ENCODE results near the gene RAB3A.
"Not testable (repeated sequence)": the region's sequence is repeated elsewhere in the genome, so short reads cannot be mapped to it uniquely, and the experiment has no call there.

Gene RAB3A

DNA sequence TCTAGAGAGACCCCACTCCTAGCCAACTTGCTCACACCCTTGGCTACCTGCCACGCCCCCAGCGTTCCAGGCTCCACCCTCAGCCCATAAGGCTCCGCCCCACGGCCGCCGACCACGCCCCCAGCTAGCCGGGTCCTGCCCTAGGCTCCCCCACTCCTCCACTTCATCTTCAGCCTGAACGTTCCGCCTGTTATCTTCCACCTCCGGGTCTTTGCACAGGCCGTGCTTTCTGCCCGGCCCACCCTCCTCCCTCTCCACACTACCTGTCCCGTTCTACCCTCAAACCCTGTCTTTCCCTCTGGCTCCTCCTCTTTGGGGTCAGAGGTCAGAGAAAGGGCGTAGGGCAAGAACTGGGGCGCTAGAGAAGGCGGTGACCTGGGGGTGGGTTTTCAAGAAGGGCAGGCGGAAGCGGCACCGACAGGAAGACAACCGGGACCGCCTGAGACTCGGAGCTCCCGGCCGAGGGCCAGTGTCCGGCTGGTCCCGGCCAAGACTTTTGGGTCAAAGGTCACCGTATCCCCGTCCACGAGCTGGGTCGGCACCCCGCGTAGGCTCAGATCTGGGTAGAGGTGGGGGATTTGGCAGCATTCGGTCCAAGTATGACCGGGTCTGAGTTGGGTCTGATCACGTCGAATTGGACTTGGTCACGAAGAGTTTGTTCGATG is 20.1 kb upstream of the RAB3A start:
- no peak for DNase-seq

DNA sequence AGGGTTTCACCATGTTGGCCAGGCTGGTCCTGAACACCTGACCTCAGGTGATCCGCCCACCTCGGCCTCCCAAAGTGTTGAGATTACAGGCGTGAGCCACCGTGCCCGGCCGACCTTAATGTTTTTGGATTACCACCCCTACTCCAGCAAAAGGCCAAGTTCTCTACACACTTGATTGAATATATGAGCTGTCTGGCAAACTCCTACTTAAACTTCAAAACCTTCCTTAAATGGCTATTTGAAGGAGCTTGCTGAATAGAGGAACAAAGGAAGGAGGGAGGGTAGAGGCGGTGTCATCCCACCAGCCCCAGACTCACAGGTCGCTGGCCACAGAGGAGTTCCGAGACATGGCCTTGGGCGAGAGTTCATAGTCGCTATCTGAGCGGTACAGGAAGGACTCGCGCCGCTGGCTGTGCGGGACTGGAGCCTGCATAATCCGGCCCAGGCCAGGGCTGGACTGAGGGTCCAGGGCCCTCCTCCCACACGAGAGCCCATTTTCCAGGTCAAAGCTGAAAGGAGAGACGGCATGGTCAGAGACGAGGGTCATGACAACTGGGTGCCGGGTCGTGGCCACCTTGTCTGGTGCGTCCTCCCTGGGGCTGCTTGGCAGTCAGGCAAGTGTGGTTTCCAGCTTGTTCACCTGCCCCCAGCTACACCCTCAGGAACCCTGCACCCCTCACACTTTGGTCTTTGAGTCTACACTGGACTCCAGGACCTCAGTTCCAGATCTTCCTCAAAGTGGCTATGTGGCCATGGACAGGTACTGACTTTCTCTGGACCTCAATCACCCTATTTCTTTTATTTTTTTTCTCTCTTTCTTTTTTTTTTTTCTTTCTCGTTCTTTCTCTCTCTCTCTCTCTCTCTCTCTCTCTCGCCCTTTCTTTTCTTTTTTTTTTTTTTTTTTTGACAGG is 18.2 kb upstream of the RAB3A start:
- no peak for DNase-seq

DNA sequence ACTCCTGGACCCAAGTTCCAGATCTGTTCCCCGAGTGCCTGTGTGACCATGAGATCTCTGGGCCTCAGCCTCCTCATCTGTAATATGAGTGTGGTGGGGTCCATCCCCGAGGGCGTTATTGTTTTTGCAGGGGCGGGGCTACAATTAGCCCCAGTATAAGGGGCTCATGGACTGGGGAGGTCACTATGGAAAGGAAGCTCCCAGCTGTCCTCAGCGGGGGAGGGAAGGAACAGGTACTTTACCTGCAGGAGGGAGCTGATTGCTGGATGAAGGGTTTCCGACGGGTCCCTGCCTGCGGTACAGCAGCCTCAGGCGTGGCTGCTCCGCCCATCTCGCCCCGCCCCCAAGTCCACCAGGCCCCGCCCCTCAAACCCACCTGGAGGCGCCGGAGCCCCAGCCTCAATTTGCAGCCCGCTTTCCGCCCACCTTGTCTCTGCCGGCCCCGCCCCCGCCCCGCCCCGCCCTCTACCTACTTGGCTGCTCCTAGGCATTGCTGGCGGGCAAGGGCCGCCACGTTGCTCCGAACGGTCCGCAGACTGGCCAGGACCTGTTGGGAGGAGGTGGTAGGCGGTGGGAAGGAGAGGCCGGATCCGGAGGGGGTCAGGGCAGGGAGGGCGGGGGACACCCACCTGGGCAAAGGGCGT is 16.9 kb upstream of the RAB3A start:
- peak; percentile 14 for DNase-seq

DNA sequence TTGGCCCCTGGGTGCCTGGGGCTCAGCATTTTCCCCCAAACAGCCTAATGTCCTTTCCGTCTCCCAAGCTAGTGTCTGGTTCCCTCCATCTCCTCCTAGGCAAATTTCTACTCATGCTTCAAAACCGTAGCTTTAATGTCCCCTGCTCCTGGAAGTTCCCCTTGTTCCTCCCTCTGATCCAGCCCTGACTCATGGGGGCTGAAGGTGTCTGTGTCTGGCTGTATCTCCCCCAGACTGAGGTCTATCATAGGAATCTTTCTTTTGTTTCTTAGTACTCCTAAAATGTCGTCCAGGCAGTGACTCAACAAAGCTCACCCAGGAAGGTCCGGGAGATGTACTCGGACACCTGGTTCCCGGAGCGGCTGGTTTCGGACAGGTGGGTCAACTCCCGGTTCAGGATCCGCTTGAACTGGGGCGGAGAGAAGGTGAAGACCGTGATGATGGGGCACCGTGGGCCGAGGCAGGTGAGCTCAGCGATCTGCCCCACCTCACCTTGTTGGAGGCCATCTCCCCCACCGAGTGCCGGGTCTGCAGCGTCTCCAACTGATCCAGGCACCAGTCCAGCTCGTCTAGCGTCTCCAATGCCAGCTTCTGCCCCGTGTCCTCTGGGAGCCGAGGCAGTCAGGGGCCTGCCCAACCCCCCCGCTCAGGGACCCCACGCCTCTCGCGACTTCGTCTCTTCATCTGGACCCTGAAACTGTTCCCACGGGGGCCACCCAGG is 16.2 kb upstream of the RAB3A start:
- DNase-seq = no peak

DNA sequence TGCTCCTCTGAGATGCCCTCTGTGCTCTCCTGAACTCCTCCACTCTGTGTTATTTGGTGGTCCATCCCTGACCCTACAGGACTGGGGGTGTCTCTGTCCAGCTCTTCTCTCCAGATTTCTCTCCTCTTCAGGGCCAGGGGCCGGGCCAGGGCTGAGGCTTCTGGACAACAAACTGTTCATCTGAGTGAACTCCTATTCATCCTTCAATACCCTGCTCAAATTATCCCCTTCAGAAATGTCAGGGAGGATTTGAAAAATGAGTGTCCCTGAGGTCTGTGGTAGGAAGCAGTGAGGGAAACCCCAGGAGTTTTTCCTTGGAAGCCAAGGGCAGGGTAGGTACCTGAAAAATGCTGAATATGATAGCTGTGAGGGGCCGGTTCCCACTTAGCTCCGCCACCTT is 14.8 kb upstream of the RAB3A start:
- no peak for DNase-seq

DNA sequence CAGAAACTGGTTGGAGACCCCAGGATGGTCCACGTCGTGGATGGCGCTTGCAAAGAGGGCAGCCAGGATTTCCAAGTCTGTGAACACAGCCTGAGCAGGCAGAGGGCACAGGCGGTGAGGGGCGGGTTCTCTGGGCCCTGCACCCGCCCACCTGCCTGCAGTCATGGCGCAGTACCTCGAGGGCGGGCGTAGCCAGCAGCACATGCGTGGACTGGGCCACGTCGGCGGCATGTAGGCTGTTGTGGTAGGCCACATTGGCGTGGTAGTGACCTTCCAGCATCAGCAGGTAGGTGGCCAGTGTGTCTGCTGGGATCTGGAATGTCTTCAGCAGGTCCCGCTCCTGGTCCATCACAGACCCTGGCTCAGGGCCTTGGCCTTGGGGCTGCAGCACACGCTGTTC is 14.3 kb upstream of the RAB3A start:
- no peak for DNase-seq

DNA sequence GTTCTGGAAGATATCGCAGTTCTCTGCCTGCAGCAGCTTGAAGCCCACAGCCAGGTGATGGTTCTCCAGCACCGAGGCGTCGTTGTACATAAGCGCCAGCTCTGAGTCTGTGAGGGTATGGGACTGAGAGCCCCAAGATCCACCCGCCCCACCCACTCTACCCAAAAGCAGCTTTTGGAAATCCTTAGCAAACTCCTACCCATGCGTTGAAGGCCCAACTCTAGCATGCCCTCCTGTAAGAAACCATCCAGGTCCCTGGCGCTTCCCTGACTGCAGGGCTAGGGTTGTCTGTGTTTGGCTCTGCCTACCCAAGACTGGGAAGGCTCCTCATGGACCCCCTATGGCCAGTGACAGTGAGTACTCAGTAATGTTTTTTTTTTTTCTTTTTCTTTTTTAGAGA is 12.9 kb upstream of the RAB3A start:
- no peak for DNase-seq

DNA sequence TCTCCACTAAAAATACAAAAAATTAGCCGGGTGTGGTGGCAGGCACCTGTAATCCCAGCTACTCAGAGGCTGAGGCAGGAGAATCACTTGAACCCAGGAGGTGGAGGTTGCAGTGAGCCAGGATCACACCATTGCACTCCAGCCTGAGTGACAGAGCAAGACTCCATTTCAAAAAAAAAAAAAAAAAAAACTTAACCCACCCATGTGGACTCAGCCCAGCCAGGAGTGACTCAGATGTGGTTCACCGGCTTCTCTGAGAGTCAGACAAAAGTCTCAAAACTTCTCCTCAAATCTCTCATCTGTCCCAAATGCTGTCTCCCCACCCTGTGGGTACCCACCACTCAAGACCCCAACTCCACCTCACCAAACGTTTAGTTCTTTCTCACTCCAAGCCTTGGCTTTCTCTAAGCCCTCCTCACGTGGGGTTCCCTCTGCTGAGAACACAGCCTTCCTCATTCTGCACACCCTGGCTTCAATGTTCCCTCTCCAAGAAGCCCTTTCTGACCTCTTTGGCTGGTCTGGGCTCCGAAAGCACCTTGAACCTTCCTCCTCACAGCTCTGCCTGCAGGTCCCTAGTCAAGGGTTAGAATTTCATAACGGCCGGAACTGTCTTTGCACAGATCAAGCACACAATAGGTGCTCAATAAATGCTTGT is 11.1 kb upstream of the RAB3A start:
- no peak for DNase-seq

DNA sequence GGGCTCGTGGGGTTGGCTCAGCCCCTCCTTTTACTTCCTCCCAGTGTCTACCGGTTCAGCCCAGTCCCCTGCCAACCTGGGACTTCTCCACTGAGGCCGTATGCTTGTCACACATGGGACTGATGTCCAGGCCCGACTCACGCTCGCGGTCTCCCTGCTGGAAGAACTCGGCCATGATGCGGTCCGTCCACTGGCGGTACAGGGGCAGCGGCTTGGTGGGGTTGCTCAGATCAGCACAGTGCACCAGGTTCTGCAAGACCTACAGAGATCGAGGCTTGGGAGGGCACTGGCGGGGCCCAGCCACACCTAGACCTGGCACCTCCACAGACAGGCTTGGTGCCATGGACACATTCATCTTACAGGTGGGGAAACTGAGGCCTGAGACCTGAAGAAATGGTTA is 7.8 kb upstream of the RAB3A start:
- no peak for DNase-seq

DNA sequence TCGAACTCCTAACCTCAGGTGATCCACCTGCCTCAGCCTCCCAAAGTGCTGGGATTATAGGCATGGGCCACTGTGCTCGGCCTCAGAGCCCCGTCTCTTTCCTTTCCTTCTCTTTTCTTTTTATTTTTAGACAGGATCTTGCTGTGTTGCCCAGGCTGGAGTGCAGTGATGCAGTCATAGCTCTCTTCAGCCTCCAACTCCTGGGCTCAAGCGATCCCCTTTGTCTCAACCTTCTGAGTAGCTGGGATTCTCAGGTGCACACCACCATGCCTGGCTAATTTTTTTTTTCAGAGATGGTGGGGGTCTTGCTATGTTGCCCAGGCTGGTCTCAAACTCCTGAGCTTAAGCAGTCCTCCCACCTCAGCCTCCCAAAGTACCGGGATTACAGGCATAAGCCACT is 6.1 kb upstream of the RAB3A start:
- not testable (repeated sequence) for DNase-seq

DNA sequence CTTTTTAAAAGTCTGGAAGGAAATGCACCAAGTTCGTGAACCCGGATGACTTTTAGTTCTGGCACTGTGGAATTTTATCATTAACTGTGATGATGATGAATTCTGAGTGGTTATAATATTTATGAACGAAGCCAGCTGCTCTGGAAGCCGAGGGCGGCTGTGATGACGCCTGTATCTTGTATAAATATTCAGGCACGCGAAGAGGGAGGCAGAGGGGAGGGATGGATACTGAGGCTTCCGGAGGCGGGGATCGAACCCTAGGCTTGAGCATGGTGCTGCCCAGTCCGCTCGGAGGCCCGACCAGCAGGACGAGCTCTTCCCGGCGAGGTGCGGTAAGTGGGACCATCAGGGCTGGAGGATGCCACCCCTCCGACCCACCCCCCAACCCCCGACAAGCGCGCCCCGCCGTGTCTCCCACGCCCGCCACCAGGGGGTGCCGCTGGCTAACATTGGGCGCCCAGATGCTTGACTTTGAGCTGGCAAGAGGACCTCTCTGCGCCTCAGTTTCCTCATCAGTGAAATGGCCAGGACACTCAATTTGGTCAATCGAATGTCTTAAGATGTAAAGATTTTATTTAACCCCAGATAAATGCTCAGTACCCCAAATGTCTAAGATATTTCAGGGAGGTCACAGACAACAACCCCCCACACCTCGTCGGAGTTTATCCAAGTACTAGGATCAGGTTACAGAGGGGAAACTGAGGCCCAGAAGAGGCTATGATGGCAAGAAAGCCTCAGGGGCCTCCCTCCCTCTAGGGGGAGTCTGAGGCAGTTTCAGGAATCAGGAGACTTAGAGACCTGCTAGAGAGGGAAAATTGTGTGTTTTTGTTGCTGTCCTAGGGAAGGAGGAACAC is 4.5 kb upstream of the RAB3A start:
- peak; percentile 65 for DNase-seq

DNA sequence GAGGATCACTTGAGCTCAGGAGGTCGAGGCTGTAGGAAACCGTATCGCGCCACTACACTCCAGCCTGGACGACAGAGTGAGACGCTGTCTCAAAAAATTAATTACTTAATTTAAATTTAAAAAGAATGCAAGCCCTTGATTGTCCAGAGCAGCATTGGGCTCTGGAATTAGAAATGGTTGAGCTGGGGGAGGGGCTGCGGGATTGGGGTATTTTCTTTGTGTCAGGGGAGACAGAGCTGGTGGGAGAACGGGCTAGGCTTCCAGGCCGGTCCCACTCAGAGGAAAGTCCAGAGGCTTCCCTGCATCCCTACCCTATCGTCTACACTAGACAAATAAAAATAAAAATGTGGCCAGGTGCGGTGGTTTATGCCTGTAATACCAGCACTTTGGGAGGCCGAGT is 2.2 kb upstream of the RAB3A start:
- no peak for DNase-seq

DNA sequence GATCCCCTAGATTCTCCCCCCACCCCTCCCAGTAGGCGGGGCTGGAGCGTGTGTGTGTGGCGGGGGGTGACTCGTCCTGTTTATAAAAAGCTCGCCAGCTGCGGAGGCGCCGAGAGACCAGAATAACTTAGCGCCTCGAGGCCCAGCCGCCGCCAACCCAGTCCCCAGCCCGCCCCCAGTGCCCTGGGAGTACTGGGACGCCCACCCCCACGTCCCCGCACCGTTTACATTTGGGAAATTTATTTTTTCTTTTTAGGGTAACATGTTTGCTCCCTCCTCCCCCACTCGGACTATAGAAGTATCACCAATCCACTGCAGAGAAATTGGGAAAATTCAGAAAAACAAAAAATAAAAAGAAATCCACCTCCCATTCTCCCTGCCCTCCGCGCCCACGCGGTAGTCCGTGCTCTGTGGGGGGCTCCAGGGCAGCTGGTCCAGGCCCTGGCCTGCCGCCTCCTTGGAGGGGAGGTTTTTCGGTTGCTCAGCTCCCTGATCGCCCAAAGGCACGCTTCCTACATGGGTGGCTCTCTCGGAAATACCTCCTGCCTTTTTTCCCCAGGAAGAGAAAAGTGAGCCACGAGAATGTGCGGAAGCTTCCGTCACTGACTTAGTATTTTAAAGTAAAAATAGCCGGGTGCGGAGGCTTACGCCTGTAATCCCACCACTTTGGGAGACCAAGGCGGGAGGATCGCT is 1.5 kb upstream of the RAB3A start:
- DNase-seq = peak; percentile 74

DNA sequence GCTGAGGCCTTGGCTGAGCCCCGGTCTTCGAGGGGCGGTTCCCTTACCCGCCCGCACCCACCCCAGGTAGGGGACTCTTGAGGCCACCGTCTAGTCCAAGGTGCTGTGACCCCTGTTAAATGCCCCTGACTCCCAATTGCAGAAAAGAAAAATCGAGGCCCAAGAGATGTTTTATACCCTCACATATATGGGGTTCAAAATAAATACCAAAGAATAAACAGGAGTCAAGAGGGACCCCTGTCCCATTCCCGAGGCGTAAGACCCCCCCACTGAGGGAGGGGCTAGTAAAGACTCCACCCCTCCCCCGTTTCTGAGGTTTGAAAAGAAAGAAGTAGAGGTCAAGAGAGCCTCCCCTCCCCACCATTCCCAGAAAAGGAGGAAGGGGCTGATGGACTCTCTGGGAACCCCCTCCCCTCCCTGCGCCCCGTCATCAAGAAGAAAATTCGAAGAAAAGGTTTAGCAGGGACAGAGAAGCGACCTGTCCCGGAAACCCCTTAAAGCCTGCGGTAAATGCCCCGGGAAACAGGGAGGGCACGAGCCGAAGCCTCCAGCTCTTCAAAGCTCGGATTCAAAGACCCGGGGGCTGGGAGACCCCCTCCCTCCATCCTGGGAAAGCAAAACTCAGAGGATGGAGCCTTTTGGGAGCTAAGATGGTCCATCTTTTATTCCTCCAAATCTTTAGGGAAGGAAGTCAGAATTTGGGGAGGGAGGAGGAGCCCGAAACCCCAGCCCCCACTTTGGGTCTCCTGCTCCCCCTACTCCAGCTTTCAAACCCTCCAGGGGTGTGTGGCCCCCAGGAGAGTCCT is 755 bp upstream of the RAB3A start:
- DNase-seq = peak; percentile 51

DNA sequence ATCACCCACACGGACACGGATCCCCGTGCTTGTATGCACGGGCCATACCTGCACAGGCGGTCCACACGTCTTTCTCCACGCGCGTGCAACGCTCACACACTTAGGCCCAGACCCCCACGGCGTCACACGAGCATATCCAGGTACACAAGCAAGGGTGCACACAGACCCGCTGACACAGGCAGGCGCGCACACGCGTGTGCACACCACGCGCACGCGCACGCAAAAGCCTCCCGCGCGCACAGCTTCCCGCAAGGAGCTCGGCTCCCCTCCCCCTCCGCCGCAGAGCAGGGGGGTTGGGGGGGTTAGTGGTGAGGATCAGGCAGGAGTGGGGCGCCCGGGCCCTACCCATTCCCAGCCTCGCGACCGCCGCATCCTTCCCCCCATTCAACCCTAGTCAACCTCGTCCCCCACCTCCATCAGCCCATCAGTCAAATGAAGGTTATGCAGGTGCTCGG is 407 bp downstream of the RAB3A start:
- peak; percentile 70 for DNase-seq

DNA sequence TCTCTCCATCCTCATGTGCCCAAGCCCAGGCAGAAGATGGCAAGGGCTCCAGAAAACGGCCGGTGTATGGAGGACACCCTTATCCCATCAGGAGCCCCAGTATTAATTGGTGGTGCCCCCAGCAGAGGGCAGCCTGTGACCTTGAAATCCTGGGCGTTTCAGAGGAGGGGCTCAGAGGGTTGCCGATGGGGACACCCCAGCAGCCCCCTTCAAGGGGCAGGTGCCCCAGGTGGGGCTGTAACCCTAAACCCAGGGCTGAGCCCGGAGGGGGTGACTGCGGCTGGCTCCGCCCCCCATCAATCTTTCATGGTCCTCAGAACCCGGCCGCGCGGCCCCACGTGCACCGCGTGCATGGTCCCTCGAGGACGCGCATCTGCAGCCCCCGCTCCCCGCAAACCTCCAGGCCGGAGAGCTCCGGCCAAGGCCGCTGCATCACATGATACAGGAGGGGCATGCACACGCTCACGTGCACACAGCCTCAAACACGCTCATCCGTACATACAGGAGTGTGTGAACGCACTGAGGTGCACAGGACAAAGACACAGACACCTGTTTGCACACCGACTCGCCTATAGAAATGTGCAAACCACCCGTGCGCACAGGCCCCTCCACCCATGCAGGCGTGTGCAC is 949 bp downstream of the RAB3A start:
- DNase-seq = peak; percentile 51

DNA sequence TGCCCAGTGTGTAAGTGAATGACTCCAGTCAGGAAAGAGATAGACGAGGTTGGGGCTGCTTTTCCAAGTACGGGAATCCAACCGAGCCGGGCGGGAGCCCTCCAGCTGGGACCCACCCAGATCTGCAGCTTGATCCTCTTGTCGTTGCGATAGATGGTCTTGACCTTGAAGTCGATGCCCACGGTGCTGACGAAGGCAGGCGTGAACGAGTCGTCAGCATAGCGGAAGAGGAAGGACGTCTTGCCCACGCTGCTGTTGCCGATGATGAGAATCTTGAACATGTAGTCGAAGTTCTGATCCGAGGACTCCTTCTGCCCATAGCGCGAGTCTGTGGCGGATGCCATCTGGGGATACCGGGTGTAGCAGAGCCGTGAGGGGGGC is 1.5 kb downstream of the RAB3A start:
- no peak for DNase-seq

DNA sequence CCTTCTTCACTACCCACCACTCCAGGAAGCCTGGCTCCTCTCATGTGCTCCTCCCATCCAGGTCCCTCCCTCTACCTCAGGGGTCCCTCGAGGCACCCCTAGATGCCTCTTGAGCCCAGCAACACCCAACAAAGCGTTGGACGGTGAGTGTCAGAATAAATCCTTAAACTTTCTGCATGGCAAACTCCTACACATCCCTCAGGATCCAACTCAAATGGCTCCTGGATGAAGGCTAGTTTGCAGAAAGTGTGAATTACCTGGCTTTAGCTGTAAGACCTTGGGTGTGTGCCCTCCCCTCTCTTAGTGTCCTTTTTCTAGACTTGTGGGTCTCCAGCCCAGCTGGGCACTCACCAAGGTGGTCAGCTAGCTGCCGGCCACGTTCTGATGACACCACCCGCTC is 5.5 kb downstream of the RAB3A start:
- no peak for DNase-seq

DNA sequence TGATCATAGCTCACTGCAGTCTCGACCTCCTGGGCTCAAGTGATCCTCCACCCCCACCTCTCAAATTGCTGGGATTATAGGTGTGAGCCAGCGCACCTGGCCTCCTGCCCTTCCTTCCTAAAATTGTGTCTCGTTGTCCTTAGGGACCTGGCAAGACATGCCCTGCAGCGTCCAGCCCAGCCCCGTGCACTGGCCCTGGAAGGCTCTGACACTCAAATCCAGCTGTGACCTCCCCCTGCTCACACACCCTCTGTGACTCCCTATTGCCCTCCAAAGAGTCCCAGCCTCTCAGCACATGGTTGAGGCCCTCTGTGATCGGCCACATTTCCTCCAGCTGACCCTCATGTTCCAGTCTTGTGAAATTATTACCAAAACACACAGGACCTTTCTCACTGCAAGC is 5.9 kb downstream of the RAB3A start:
- DNase-seq = no peak

DNA sequence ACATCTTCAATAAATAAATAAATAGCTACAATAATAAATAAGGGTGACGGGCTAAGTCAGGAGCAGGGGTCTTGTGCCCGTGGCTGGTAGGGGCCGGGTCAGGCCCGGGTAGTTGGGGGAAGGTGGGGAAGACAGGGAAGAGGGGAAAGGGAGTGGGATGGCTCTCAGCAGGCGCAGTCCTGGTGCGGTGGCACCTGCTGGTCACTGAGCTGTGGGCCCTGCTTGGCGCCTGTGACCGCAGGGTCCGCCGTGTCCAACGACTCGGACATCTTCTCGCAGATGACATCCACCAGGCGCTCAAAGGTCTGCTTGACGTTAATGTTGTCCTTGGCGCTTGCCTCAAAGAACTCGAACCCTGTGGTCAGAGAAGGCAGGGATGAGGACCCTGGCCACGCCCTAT is 6.5 kb downstream of the RAB3A start:
- DNase-seq = no peak

All from CD4-positive, alpha-beta T cell treated with Interleukin-6 for 4 hours (primary cell).